Left kidney (tissue), 2 donors: ENCODE data around the gene DCLK1. TPM values are rescaled to one million over a fixed set of nuclear protein-coding genes. Genes with fewer than 3 reads are reported as not detected.
"Not testable (repeated sequence)": the region's sequence is repeated elsewhere in the genome, so short reads cannot be mapped to it uniquely, and the experiment has no call there.

Source experiments
- DNase-seq: peaks from one replicate; pipeline ENCODE4 v3.0.0-alpha.2; 2013
- polyA plus RNA-seq: library from polyadenylated mRNA; unstranded; fragments of 120-200 nt; gene quantifications from one replicate; pipeline ENCODE4 v1.2.1, GENCODE V29; 2013; ENCODE audit not compliant: insufficient read length

DCLK1 gene
- polyA plus RNA-seq, 1 donor: 7.0 TPM

- no peak for DNase-seq
Measured at GRCh38 chr13:36086117-36086516, 45.1 kb downstream of the DCLK1 start.

- no peak for DNase-seq
Measured at GRCh38 chr13:36084131-36084530, 47.1 kb downstream of the DCLK1 start.

GRCh38 chr13:36082806-36083205 is 48.4 kb downstream of the DCLK1 start:
- DNase-seq: no peak

- DNase-seq: no peak
Measured at GRCh38 chr13:36082396-36082795, 48.8 kb downstream of the DCLK1 start.

GRCh38 chr13:36076211-36076610 is 55.0 kb downstream of the DCLK1 start:
- no peak for DNase-seq

GRCh38 chr13:36074659-36075058 is 56.5 kb downstream of the DCLK1 start:
- DNase-seq: no peak

- DNase-seq: no peak
Measured at GRCh38 chr13:36072152-36072935, 58.8 kb downstream of the DCLK1 start.

GRCh38 chr13:36070504-36071192 is 60.5 kb downstream of the DCLK1 start:
- not testable (repeated sequence) for DNase-seq

- no peak for DNase-seq
Measured at GRCh38 chr13:36069881-36070366, 61.3 kb downstream of the DCLK1 start.

- no peak for DNase-seq
Measured at GRCh38 chr13:36068991-36069390, 62.2 kb downstream of the DCLK1 start.

GRCh38 chr13:36068566-36068965 is 62.6 kb downstream of the DCLK1 start:
- no peak for DNase-seq

- DNase-seq: no peak
Measured at GRCh38 chr13:36067746-36068381, 63.3 kb downstream of the DCLK1 start.

- no peak for DNase-seq
Measured at GRCh38 chr13:36062249-36062648, 68.9 kb downstream of the DCLK1 start.

- DNase-seq: no peak
Measured at GRCh38 chr13:36061621-36062020, 69.6 kb downstream of the DCLK1 start.

GRCh38 chr13:36061054-36061453 is 70.1 kb downstream of the DCLK1 start:
- DNase-seq: no peak

- no peak for DNase-seq
Measured at GRCh38 chr13:36059321-36059720, 71.9 kb downstream of the DCLK1 start.

GRCh38 chr13:36058116-36058515 is 73.1 kb downstream of the DCLK1 start:
- no peak for DNase-seq

- no peak for DNase-seq
Measured at GRCh38 chr13:36057547-36057946, 73.6 kb downstream of the DCLK1 start.

- no peak for DNase-seq
Measured at GRCh38 chr13:36057041-36057440, 74.1 kb downstream of the DCLK1 start.

GRCh38 chr13:36055366-36055765 is 75.8 kb downstream of the DCLK1 start:
- no peak for DNase-seq

- DNase-seq: no peak
Measured at GRCh38 chr13:36054041-36054440, 77.1 kb downstream of the DCLK1 start.

- no peak for DNase-seq
Measured at GRCh38 chr13:36051082-36051481, 80.1 kb downstream of the DCLK1 start.

- no peak for DNase-seq
Measured at GRCh38 chr13:36046672-36047071, 84.5 kb downstream of the DCLK1 start.
